Head of caudate nucleus (tissue), 42 donors: ENCODE data around the gene PPP1R12C.
"Not testable (repeated sequence)": the region's sequence is repeated elsewhere in the genome, so short reads cannot be mapped to it uniquely, and the experiment has no call there.

ENCODE experiments used
- DNase-seq, 42 donors: peaks; one replicate each; pipeline versions ENCODE4 v3.0.0 to v3.0.0-alpha.2; 2020 to 2021; ENCODE audit warnings: mixed read lengths in 7 of 42
- intact Hi-C: fragments of 100-400 bp; cut with DNase I; formaldehyde crosslinking; loops from one replicate; pipeline ENCODE4 v1.15.0; 2022

Gene PPP1R12C

GRCh38 chr19:55063492-55063843, 54.0 kb downstream of the PPP1R12C start:
- no peak for DNase-seq

GRCh38 chr19:55062735-55063491, 54.5 kb downstream of the PPP1R12C start, which contains the start of gene RDH13:
Gene RDH13 (minus strand): TSS chr19:55063148. CDS start chr19:55063032, 116 bp downstream.
- peak; percentile 83 to 97 (median 93) for DNase-seq
- intact Hi-C loops, result no loop called here

More at GRCh38 chr19:55063492-55063843, 54.0 kb downstream of the PPP1R12C start:
- intact Hi-C loops, result no loop called here

GRCh38 chr19:55060287-55060686, 57.1 kb downstream of the PPP1R12C start:
- intact Hi-C loops, DNase-seq: not testable (repeated sequence)

GRCh38 chr19:55058781-55059610, 58.4 kb downstream of the PPP1R12C start:
- no peak for DNase-seq
- intact Hi-C loops, result no loop called here

- intact Hi-C loops, result no loop called here
- DNase-seq, result no peak
Observed at GRCh38 chr19:55056827-55057226, 60.6 kb downstream of the PPP1R12C start.

- no peak for DNase-seq
- intact Hi-C loops, result no loop called here
Observed at GRCh38 chr19:55053735-55054134, 63.7 kb downstream of the PPP1R12C start.

GRCh38 chr19:55050749-55051532, 66.5 kb downstream of the PPP1R12C start:
- no peak for DNase-seq
- intact Hi-C loops, result no loop called here

GRCh38 chr19:55048446-55048845, 69.0 kb downstream of the PPP1R12C start:
- intact Hi-C loops, result no loop called here
- DNase-seq, result no peak

- no peak for DNase-seq
- intact Hi-C loops, result no loop called here
Observed at GRCh38 chr19:55047951-55048350, 69.5 kb downstream of the PPP1R12C start.

- intact Hi-C loops, result no loop called here
- DNase-seq, result no peak
Observed at GRCh38 chr19:55046975-55047622, 70.3 kb downstream of the PPP1R12C start.

- intact Hi-C loops, result no loop called here
- DNase-seq, result peak in 1 of 42 donors; percentile 22
Observed at GRCh38 chr19:55044771-55045716, 72.4 kb downstream of the PPP1R12C start.

GRCh38 chr19:55044286-55044685, 73.2 kb downstream of the PPP1R12C start:
- intact Hi-C loops, result no loop called here
- DNase-seq, result peak in 1 of 42 donors; percentile 27

GRCh38 chr19:55042688-55043087, 74.7 kb downstream of the PPP1R12C start:
- intact Hi-C loops, result no loop called here
- no peak for DNase-seq

GRCh38 chr19:55042344-55042678, 75.1 kb downstream of the PPP1R12C start:
- intact Hi-C loops, result no loop called here
- DNase-seq, result no peak

GRCh38 chr19:55041627-55042343, 75.7 kb downstream of the PPP1R12C start:
- intact Hi-C loops, result no loop called here

GRCh38 chr19:55041244-55041626, 76.2 kb downstream of the PPP1R12C start:
- DNase-seq, result peak in 1 of 42 donors; percentile 23

More at GRCh38 chr19:55041627-55042343, 75.7 kb downstream of the PPP1R12C start:
- DNase-seq, result peak in 1 of 42 donors; percentile 27

More at GRCh38 chr19:55041244-55041626, 76.2 kb downstream of the PPP1R12C start:
- intact Hi-C loops, result no loop called here
